Cortex of kidney (tissue), 1 donor: Measurements from ENCODE around the gene PACRG.

Experiments
- DNase-seq: peaks from one replicate; lab custom pipeline; 2025; lab: John Stamatoyannopoulos, UW

PACRG gene

DNA sequence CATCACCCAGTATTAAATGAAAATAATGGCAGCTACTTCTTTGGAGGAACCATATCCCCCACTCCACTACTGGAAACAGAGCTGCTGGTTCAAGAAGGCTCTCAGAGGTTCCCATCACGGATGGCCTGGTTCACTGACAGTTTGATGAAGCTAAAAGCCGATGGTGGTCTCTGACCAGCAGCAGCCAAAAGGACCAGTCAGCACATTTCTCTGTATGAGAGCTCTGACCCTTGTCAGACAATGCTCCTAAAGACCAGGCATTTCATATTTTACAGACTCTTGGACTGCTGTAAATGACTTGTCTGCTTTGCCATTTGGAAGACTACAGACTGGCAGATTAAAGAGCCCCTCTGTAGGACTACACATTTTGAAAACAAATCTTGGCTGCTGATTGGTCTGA is 16.8 kb upstream of the PACRG start:
- DNase-seq, result no peak

GRCh38 chr6:162711376-162711775 is 16.4 kb upstream of the PACRG start:
- no peak for DNase-seq

DNA sequence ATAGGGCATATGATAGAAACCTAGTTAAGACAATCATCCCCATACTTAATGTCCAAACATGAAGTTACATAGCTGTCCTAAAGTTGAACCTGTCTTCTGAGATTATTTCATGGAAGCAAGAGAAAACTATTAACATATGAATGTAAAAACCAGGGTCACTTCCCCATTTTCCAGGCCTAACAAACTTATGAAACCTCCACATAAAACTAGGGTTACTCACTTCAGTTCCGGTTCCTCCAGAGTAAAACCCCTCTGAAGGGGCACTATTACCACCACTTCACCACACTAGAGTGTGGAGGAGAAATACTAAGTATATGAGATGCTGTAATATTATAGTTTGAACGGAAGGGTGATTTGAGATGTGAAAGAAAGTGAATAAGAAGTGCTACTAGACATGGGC is 15.1 kb upstream of the PACRG start:
- no peak for DNase-seq

DNA sequence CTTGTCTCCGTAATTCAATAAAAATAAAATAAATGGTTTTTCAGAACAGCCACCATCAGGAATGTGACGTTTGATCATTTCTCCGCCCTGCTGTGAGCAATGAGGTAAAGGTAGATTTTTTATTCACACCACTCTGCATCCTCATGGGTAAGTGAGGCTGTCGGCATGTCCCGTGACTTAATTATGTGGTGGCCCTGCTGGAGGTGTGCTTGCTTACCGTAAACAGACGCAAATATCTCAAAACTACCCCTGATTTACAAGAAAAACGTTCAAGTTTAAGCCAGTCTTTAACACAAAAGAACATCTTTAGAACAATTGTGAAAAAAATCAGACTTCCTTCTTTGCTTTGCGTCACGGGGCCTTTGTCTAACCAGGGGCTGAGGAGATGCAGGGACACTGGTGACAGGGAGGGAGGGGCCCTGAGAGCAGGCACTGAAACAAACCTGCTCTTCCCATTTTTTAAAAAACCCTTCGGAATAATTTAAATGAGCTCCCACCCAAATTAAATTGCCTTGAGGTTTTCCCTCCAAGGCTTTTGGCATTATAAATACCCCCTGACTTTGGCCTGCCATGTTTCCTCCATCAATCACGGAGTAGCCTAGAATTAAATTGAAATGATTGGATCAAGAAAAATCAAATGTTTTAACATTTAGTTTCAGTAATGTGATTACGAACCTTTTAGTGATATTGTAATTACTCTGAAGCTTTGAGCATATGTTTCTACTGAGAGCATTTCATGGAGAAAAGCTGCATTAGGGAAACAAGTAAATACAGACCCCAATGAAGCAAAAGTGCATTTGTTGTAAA is 13.6 kb upstream of the PACRG start:
- DNase-seq, result no peak

DNA sequence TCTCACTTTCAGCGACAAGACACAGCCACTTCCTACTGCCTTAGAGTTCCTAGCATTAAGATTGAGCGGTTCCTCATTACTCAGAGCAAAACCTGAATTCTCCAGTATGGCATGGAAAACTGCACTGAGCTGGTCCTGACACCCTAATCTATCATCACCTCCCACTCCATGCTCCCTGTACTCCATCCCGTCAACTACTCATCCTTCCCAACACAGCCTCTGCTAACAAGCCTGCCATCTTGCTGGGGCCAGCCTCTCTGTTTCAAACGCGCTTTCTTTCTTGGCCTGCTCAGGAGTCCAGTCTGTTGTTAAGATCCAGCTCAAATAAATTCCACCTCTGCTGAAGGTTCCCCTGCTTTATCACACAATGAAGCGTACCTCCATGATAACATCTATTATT is 12.2 kb upstream of the PACRG start:
- no peak for DNase-seq

GRCh38 chr6:162719528-162719927 is 8.2 kb upstream of the PACRG start:
- DNase-seq, result no peak

DNA sequence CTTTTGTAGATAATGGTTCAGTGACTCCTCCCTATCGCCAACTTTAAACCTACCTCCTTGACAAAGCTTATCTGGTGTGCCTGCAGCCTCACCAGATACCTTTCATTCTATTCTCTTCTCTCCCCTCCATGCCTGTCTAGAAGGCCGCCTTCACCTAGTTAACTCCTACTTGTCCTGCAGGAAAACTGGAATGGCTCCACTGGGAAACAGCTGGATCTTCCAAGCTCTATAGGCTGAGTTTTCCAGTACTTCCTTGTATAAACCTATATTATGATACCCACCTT is 6.4 kb upstream of the PACRG start:
- no peak for DNase-seq

DNA sequence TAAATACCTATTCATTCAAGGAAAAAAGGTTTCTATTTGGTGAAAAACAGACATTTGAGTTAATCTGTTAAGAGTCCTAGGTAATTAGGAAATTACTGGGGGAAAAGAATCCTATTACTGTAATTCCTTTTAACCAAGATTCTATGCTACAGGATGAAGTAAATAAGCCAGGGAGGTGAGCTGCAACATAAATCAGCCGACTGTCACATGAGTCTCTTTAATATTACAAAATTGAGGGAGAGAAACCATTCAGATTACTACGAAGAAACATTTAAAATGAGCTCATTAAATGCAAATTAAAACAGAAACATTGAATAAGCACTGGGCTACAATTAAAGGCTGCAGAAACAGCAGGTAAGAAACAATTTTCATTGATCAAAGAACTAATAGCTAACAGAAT is 5.5 kb upstream of the PACRG start:
- no peak for DNase-seq

GRCh38 chr6:162722633-162723032 is 5.1 kb upstream of the PACRG start:
- DNase-seq, result no peak

DNA sequence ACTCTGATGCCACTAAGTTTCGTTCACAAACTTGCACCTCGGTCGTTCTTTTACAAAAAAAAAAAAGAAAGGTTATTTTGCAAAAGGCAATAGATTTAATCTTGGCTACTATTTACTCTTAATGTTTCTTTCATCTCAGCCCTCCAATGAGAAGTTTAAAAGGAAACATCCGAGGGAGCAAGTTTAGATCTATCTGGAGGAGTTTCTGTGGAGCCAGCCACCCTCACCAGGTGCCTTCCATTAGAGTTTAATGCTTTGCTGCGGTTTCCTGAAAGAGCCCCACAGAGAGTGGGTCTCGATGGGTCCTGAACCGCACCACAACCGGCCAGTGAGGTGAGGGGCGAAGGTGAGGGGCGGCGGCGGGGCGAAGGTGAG is 840 bp upstream of the PACRG start:
- DNase-seq, result no peak

GRCh38 chr6:162728197-162728596 is 423 bp downstream of the PACRG start:
- DNase-seq, result no peak

DNA sequence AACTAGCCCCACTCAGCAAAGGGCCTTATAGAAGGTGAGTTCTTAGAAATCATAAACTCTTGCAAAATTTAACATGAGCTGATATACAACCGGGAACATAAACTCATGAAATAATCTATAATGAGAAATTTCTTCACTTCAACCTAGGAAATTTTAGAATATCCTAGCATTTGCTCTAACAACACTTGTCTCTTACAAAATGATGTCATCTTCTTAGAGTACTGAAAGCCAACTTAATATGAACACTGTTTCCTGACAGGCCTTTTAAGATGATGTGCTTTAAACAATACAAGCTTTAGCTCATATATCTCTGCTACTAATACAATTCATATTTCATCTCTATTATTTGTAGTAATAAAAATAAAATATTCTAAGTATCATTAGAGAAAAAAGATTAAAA is 932 bp downstream of the PACRG start:
- no peak for DNase-seq

GRCh38 chr6:162730502-162730901 is 2.7 kb downstream of the PACRG start:
- no peak for DNase-seq

DNA sequence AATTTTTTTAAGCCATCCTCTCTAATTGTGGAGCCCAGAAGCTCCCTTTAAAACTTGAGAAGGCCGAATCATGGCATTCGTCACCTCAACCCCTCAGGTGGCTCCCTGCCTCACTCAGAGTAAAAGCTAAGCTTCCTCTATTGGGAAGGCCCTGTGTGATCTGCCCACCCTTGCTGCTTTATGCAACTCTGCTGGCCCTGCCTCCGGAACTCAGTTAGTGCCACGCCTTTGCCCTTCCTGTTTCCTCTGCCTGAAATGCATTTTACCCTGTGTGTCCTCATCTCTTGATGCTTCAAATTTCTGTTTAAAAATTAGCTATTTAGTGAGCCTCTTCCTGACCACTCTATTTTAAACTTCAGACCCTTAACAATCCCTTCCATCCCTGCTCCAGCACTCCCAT is 5.7 kb downstream of the PACRG start:
- DNase-seq, result no peak

- DNase-seq, result no peak
Measured at GRCh38 chr6:162736961-162737360, 9.2 kb downstream of the PACRG start.

- DNase-seq, result no peak
Measured at GRCh38 chr6:162750776-162751175, 23.0 kb downstream of the PACRG start.

DNA sequence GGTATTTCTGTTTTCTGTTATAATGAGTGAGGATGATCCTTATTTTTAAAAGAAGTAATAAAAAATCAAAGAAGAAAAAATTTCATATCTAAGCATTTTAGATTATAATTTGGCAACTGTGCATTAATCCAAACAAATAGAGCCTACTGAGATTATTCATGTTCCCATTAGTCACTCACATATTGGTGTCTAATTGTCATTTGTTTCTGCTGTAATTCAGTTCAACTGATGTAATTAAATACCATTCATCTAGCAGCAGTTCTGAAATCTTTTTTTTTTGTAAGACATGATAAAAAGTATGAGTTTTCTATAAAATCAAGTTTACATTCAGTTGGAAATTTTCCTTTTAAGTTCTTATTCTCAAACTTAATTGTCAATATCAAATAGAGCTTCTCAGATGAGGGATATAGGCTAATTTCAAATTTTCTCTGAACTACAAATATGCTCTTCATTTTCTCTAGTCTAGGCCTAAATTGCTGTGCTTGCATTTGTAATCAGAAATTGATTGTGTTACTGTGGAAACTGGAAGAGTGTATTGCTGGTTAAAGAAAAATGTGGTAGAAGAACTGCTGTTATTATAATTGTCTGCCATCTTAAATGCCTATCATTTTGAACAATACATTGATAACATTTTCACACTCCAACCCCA is 23.6 kb downstream of the PACRG start:
- DNase-seq, result no peak

- DNase-seq, result no peak
Measured at GRCh38 chr6:162753775-162754174, 26.0 kb downstream of the PACRG start.

DNA sequence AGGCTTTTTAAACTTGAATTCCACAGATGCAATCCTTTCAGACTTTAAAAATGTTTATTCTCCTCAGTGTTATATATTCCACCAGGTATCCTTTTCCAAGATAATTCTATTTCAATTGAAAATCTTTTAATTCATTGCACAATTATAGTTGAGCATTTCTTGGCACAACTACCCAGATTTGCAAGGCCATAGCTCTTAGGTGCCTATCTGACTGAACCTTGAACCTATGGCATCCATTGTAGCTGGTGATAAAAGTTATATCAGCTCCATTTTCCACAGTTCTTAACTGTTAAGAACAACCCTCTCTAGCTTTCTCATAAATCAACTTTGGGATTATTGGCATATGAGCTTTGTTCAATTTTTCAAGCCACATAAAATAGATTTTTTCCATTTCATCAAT is 42.4 kb downstream of the PACRG start:
- DNase-seq, result no peak

GRCh38 chr6:162770955-162771354 is 43.2 kb downstream of the PACRG start:
- DNase-seq, result no peak

DNA sequence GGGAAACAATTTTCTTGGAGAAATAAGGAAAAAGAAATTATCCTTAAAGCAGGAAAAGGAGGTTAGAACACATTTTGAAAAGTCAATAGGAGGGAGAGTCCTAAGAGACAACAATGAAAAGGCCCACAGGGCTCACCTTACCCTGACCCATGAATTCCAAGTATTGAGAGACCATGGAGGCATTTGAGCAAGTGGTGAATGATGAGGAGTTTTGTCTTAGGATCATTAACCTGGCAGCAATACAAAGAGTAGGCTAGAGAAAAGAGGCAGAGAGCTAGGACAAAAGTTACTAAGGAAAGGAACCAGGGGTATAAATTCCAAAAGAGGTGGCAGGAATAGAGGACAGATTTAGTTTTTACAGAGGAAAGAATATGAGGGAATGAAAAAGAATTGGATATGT is 44.7 kb downstream of the PACRG start:
- no peak for DNase-seq

DNA sequence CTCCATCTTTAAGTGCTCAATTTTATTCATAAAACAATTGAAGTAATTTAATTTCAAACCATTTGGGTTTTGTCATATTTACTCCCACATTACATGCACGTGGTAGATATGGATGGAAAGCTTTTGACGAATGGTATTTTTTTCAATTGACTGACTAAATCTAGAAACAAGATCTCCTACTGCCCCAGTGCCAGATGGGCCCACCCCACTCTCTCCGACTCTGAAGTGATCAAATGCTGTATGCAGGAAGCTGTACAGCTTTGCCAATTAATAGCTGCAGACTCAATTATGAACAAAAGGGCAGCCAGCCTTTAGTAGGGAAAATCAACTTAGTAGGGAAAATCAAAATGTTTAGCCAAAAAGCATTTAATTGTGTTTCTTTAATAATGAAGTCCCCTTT is 46.2 kb downstream of the PACRG start:
- no peak for DNase-seq

DNA sequence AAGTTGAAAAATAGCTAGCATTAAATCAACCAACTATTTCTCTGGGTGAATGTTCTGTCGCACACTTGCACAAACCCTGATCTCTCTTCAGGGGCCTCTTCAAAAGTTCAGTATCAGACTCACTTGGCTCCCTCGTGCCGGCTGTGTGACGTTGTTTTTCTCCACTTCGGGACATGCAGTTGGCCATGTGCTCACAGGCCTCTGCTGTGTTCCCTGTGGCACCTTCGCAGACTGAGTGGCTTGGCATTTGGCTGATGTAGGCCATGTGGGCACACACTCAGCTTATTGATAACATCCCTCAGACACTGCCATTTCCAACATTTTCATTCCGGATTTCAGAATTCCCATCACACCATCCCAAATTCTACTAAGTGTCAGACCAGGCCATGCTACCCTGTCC is 49.3 kb downstream of the PACRG start:
- no peak for DNase-seq

GRCh38 chr6:162778603-162779002 is 50.8 kb downstream of the PACRG start:
- DNase-seq, result no peak
